ENCODE results near the gene TRPM3.

DNA sequence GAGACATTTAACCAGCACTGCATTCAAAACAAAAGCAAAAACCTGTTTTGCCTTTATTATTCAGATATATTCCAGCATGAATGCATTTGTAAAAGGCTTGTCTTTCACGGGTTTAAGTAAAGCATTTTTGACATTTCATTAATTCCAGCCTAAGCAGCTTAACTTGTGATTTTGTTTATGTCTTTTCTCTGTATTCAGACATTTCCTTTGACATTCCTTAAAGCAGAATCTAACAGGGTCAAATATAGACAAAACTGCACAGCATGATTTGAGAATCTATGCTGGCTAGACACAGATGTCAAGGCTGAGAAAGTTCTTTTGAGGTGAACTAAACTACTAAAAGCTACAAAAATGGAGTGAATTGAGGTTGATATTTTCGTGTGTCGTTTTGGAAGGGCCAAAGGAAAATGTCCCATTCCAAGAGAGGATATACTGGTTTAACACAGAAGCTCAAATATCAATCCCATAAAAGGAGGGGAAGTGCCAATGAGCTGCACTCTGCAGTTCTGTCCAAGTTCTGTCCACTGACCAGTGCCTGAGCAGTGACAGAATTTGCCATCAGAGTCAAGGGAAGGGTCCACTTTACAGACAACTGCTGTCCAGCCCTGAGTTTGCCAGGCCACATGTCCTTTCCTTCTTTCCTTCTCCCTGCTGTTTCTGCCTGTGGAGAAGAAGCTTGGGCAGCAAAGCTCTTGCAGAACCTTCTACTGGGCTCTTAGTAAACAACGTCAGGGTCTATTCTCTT lies 508.2 kb downstream of the TRPM3 start:
- TF ChIP-seq, protein P1, sequence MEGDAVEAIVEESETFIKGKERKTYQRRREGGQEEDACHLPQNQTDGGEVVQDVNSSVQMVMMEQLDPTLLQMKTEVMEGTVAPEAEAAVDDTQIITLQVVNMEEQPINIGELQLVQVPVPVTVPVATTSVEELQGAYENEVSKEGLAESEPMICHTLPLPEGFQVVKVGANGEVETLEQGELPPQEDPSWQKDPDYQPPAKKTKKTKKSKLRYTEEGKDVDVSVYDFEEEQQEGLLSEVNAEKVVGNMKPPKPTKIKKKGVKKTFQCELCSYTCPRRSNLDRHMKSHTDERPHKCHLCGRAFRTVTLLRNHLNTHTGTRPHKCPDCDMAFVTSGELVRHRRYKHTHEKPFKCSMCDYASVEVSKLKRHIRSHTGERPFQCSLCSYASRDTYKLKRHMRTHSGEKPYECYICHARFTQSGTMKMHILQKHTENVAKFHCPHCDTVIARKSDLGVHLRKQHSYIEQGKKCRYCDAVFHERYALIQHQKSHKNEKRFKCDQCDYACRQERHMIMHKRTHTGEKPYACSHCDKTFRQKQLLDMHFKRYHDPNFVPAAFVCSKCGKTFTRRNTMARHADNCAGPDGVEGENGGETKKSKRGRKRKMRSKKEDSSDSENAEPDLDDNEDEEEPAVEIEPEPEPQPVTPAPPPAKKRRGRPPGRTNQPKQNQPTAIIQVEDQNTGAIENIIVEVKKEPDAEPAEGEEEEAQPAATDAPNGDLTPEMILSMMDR (IDR thresholded peaks at IDR 0.05) = no peak
- TF ChIP-seq ZNF423 (CRISPR knock-in tag; IDR thresholded peaks at IDR 0.05) (no peak), IRF2 (CRISPR knock-in tag; IDR thresholded peaks at IDR 0.05; ENCODE audit: borderline replicate concordance, low read depth) (no peak), SMAD3 (CRISPR knock-in tag; IDR thresholded peaks at IDR 0.05; ENCODE audit: borderline replicate concordance) (no peak), SP1 (CRISPR knock-in tag; conservative IDR thresholded peaks at IDR 0.05) (no peak), ZBTB21 (CRISPR knock-in tag; IDR thresholded peaks at IDR 0.05; ENCODE audit: borderline replicate concordance) (no peak), ATF1 (CRISPR knock-in tag; IDR thresholded peaks at IDR 0.05) (no peak), ZNF219 (CRISPR knock-in tag; IDR thresholded peaks at IDR 0.05; ENCODE audit: borderline replicate concordance) (no peak), CREB1 (CRISPR knock-in tag; IDR thresholded peaks at IDR 0.05) (no peak)

All from WTC11 (cell line).